NCI-H2081 treated with DMSO at 0.1 percent for 48 hours (cell line): ENCODE data around the gene MICAL3.

Experiments
- DNase-seq: peaks from one replicate; lab custom pipeline; 2025; lab: John Stamatoyannopoulos, UW

The MICAL3 gene

GRCh38 chr22:17867160-17867785 is 157.1 kb downstream of the MICAL3 start:
- DNase-seq, result no peak

- DNase-seq, result no peak
Observed at GRCh38 chr22:17866621-17867020, 157.7 kb downstream of the MICAL3 start.

- DNase-seq, result no peak
Observed at GRCh38 chr22:17866127-17866526, 158.2 kb downstream of the MICAL3 start.

- no peak for DNase-seq
Observed at GRCh38 chr22:17865183-17866055, 158.9 kb downstream of the MICAL3 start.

GRCh38 chr22:17864398-17865182 is 159.8 kb downstream of the MICAL3 start:
- no peak for DNase-seq

- DNase-seq, result no peak
Observed at GRCh38 chr22:17862646-17863181, 161.6 kb downstream of the MICAL3 start.

GRCh38 chr22:17861909-17862308 is 162.5 kb downstream of the MICAL3 start:
- no peak for DNase-seq

GRCh38 chr22:17860220-17860965 is 164.0 kb downstream of the MICAL3 start:
- DNase-seq, result no peak

GRCh38 chr22:17858033-17858432 is 166.3 kb downstream of the MICAL3 start:
- DNase-seq, result no peak

GRCh38 chr22:17855572-17856290 is 168.6 kb downstream of the MICAL3 start:
- DNase-seq, result no peak

- DNase-seq, result no peak
Observed at GRCh38 chr22:17853073-17853472, 171.3 kb downstream of the MICAL3 start.

GRCh38 chr22:17851759-17852158 is 172.6 kb downstream of the MICAL3 start:
- no peak for DNase-seq

- no peak for DNase-seq
Observed at GRCh38 chr22:17847360-17848078, 176.8 kb downstream of the MICAL3 start.

- DNase-seq, result no peak
Observed at GRCh38 chr22:17846326-17846992, 177.9 kb downstream of the MICAL3 start.

GRCh38 chr22:17845790-17846189 is 178.6 kb downstream of the MICAL3 start:
- no peak for DNase-seq

- no peak for DNase-seq
Observed at GRCh38 chr22:17845327-17845726, 179.0 kb downstream of the MICAL3 start.

- no peak for DNase-seq
Observed at GRCh38 chr22:17844150-17844549, 180.2 kb downstream of the MICAL3 start.

GRCh38 chr22:17842386-17842785 is 182.0 kb downstream of the MICAL3 start:
- DNase-seq, result no peak

GRCh38 chr22:17841836-17842235 is 182.5 kb downstream of the MICAL3 start:
- DNase-seq, result no peak
